Lower leg skin (tissue), 3 donors: ENCODE data around the gene TAOK2.
A peak's percentile ranks its signal among the peaks of the same experiment; 100 is the strongest.

Experiments used
- POLR2A ChIP-seq, 2 donors: fragments of 450-650 bp; IDR thresholded peaks; one replicate each; pipeline ENCODE4 v1.6.1; 2016 to 2017; ENCODE audit warnings: antibody characterized with exemption in 2 of 2, mild to moderate bottlenecking in 1 of 2, moderate library complexity in 1 of 2
- TF ChIP-seq, protein P1 (sequence below), 3 donors: fragments of 450-650 bp; IDR thresholded peaks; one replicate each; pipeline ENCODE4 v1.5.1; 2016; ENCODE audit warnings: antibody characterized with exemption in 3 of 3, mild to moderate bottlenecking in 3 of 3, moderate library complexity in 2 of 3

GRCh38 chr16:29973384-29974246 lies at the start of gene TAOK2:
- no peak for TF ChIP-seq POLR2A (IDR thresholded peaks at IDR 0.05)
- TF ChIP-seq, protein P1, sequence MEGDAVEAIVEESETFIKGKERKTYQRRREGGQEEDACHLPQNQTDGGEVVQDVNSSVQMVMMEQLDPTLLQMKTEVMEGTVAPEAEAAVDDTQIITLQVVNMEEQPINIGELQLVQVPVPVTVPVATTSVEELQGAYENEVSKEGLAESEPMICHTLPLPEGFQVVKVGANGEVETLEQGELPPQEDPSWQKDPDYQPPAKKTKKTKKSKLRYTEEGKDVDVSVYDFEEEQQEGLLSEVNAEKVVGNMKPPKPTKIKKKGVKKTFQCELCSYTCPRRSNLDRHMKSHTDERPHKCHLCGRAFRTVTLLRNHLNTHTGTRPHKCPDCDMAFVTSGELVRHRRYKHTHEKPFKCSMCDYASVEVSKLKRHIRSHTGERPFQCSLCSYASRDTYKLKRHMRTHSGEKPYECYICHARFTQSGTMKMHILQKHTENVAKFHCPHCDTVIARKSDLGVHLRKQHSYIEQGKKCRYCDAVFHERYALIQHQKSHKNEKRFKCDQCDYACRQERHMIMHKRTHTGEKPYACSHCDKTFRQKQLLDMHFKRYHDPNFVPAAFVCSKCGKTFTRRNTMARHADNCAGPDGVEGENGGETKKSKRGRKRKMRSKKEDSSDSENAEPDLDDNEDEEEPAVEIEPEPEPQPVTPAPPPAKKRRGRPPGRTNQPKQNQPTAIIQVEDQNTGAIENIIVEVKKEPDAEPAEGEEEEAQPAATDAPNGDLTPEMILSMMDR (IDR thresholded peaks at IDR 0.05): peak in 1 of 3 donors; percentile 24
